CD14-positive monocyte (primary cell): ENCODE results near the gene KDM4C. TPM values are rescaled to one million over a fixed set of nuclear protein-coding genes. Genes with fewer than 3 reads are reported as not detected.

Source experiments
- DNase-seq, 3 donors: peaks; one replicate each; pipeline ENCODE4 v3.0.0-alpha.2; 2011 to 2022
- H2AFZ ChIP-seq: 2 replicates; pipeline ENCODE4 v1.6.0; 2012; ENCODE audit warnings: mild to moderate bottlenecking, low read depth, low read length, inconsistent platforms; ENCODE audit not compliant: insufficient read depth, poor library complexity, severe bottlenecking
- H3K27ac ChIP-seq, 2 donors: 1 replicate in 1 of 2; 2 replicates in 1 of 2; pipeline ENCODE4 v1.5.1; 2012 to 2013; ENCODE audit warnings: low read length in 2 of 2, control low read depth in 1 of 2, inconsistent platforms in 1 of 2, low read depth in 1 of 2, mild to moderate bottlenecking in 1 of 2
- H3K27me3 ChIP-seq, 2 donors: one replicate each; pipeline versions ENCODE4 v1.6.0 to v1.6.1; 2011 to 2013; ENCODE audit warnings: low read length in 2 of 2; ENCODE audit not compliant: control insufficient read depth in 2 of 2, insufficient read depth in 2 of 2
- H3K36me3 ChIP-seq, 2 donors: replicated peaks in 1 of 2; 1 replicate in 1 of 2; 2 replicates in 1 of 2; pipeline versions ENCODE4 v1.5.1 to v1.6.1; 2012 to 2013; ENCODE audit warnings: low read length in 2 of 2, control low read depth in 1 of 2, inconsistent platforms in 1 of 2, mild to moderate bottlenecking in 1 of 2; ENCODE audit not compliant: insufficient read depth in 2 of 2, control insufficient read depth in 1 of 2
- H3K4me1 ChIP-seq, 2 donors: 1 replicate in 1 of 2; 2 replicates in 1 of 2; pipeline versions ENCODE4 v1.5.1 to v1.6.1; 2012 to 2013; ENCODE audit warnings: low read length in 2 of 2, control low read depth in 1 of 2, inconsistent platforms in 1 of 2, mild to moderate bottlenecking in 1 of 2, moderate library complexity in 1 of 2; ENCODE audit not compliant: insufficient read depth in 2 of 2, control insufficient read depth in 1 of 2
- H3K4me2 ChIP-seq: replicated peaks from 2 replicates; pipeline ENCODE3; 2012; ENCODE audit warnings: low read length, moderate library complexity, mild to moderate bottlenecking; ENCODE audit not compliant: poor library complexity, severe bottlenecking; ENCODE audit errors: extremely low read depth
- H3K4me3 ChIP-seq, 3 experiments: fragments of 200-600 bp in 1 of 3; sonication (generic) in 1 of 3; replicated peaks in 1 of 3; 1 replicate in 2 of 3; 2 replicates in 1 of 3; pipeline ENCODE4 v1.5.1; 2011 to 2013; ENCODE audit warnings: low read length in 3 of 3, mild to moderate bottlenecking in 3 of 3, control low read depth in 2 of 3, low read depth in 2 of 3, inconsistent platforms in 1 of 3, moderate library complexity in 1 of 3
- H3K79me2 ChIP-seq: 2 replicates; pipeline ENCODE4 v1.6.0; 2012; ENCODE audit warnings: mild to moderate bottlenecking, control low read depth, inconsistent platforms, low read length, moderate library complexity; ENCODE audit not compliant: insufficient read depth
- H3K9ac ChIP-seq: 2 replicates; pipeline ENCODE4 v1.6.0; 2017; ENCODE audit warnings: low read length, mild to moderate bottlenecking; ENCODE audit not compliant: insufficient read depth, poor library complexity, severe bottlenecking
- H3K9me3 ChIP-seq, 2 donors: replicated peaks in 1 of 2; 1 replicate in 1 of 2; 2 replicates in 1 of 2; pipeline versions ENCODE4 v1.5.1 to v1.6.1; 2012 to 2013; ENCODE audit warnings: low read length in 2 of 2, control low read depth in 1 of 2; ENCODE audit not compliant: control insufficient read depth in 1 of 2, insufficient read depth in 1 of 2
- H4K20me1 ChIP-seq: 2 replicates; pipeline ENCODE4 v1.6.0; 2012; ENCODE audit warnings: mild to moderate bottlenecking, low read length, control low read depth, moderate library complexity; ENCODE audit not compliant: insufficient read depth
- H3K27ac Mint-ChIP-seq, 7 donors: one replicate each; pipeline ENCODE4 v1.8.0; 2020; ENCODE audit warnings: mild to moderate bottlenecking in 7 of 7, mixed read lengths in 7 of 7, moderate library complexity in 6 of 7, inconsistent platforms in 2 of 7
- H3K27me3 Mint-ChIP-seq, 3 donors: one replicate each; pipeline ENCODE4 v1.8.0; 2021 to 2022; ENCODE audit warnings: low read depth in 3 of 3, mild to moderate bottlenecking in 3 of 3, mixed read lengths in 3 of 3, moderate library complexity in 3 of 3, inconsistent platforms in 1 of 3
- H3K36me3 Mint-ChIP-seq, 2 donors: one replicate each; pipeline ENCODE4 v1.8.0; 2020; ENCODE audit warnings: mixed read lengths in 2 of 2, inconsistent platforms in 1 of 2, mild to moderate bottlenecking in 1 of 2
- H3K4me1 Mint-ChIP-seq: one replicate; pipeline ENCODE4 v1.8.0; 2020; ENCODE audit warnings: mild to moderate bottlenecking, mixed read lengths
- H3K4me3 Mint-ChIP-seq, 2 donors: one replicate each; pipeline ENCODE4 v1.8.0; 2020; ENCODE audit warnings: mild to moderate bottlenecking in 2 of 2, mixed read lengths in 2 of 2, moderate library complexity in 1 of 2
- H3K9me3 Mint-ChIP-seq, 7 donors: one replicate each; pipeline ENCODE4 v1.8.0; 2020 to 2022; ENCODE audit warnings: mixed read lengths in 7 of 7, mild to moderate bottlenecking in 6 of 7, moderate library complexity in 6 of 7, inconsistent platforms in 2 of 7
- WGBS: methylation state at CpG from one replicate; pipeline ENCODE4 v1.1.5; 2013; ENCODE audit warnings: missing lambda C conversion rate; ENCODE audit not compliant: insufficient coverage; 5-methylcytosine and 5-hydroxymethylcytosine counted together
- intact Hi-C, 2 donors: fragments of 100-400 bp; cut with micrococcal nuclease; formaldehyde crosslinking; loops; one replicate each; pipeline versions ENCODE4 v1.15.0 to v1.15.1; 2023
- polyA plus RNA-seq, 3 donors: library from polyadenylated mRNA; depleted of rRNA in 1 of 3; unstranded in 2 of 3; stranded (reverse) in 1 of 3; fragments of 300-500 nt in 2 of 3; fragments of >200 nt in 1 of 3; fragmentation: Illumina TruSeq in 2 of 3; gene quantifications; 1 replicate in 2 of 3; 2 replicates in 1 of 3; pipeline ENCODE4 v1.2.3, GENCODE V29; 2012 to 2021
- TF ChIP-seq, protein P1 (sequence below): fragments of 200-600 bp; IDR thresholded peaks from one replicate; pipeline ENCODE4 v1.8.0; 2022; ENCODE audit warnings: antibody characterized with exemption, mild to moderate bottlenecking

Gene KDM4C
- polyA plus RNA-seq, 3 donors: 15.2 to 36.2 (median 17.1) TPM

DNA sequence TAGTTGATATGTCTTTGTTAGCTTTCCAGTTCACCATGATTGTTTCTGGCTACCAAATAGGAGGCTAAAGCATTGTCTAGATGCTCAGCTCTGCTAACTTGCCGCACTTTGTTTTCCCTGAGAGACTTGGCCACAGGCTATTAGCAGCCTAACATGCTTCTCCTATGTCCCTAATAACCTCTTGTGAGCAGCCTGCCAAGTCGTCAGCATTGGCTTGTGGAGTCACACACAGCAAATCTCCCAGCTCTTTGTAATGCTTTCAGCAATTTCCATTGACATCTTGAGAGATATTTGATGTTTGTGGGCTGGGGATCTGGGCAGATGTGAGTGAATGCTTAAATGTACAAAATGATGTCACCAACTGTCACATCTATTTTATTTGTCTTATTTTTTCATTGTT, 346.9 kb downstream of the KDM4C start:
- Histone ChIP-seq H3K4me1 (peaks cover 12% of the 10 kb centered on the region in 2 donors), H3K36me3 (peaks cover 11 to 35% of the 10 kb centered on the region in 2 donors), H4K20me1 (no peaks in the 10 kb centered on the region), H3K9me3 (peaks cover 0 to 5% of the 10 kb centered on the region in 2 donors), H3K79me2 (no peaks in the 10 kb centered on the region), H3K27ac (peak overlapping the region in 1 of 2 donors; percentile 50), H3K4me3 (no peak overlapping the region), H3K4me2 (no peak overlapping the region), H3K9ac (no peak overlapping the region), H3K27me3 (no peaks in the 10 kb centered on the region), H2AFZ (no peak overlapping the region)
- TF ChIP-seq, protein P1, sequence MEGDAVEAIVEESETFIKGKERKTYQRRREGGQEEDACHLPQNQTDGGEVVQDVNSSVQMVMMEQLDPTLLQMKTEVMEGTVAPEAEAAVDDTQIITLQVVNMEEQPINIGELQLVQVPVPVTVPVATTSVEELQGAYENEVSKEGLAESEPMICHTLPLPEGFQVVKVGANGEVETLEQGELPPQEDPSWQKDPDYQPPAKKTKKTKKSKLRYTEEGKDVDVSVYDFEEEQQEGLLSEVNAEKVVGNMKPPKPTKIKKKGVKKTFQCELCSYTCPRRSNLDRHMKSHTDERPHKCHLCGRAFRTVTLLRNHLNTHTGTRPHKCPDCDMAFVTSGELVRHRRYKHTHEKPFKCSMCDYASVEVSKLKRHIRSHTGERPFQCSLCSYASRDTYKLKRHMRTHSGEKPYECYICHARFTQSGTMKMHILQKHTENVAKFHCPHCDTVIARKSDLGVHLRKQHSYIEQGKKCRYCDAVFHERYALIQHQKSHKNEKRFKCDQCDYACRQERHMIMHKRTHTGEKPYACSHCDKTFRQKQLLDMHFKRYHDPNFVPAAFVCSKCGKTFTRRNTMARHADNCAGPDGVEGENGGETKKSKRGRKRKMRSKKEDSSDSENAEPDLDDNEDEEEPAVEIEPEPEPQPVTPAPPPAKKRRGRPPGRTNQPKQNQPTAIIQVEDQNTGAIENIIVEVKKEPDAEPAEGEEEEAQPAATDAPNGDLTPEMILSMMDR: no peak
- DNase-seq: no peak
- Mint-ChIP-seq H3K27me3 (no peaks in the 10 kb centered on the region), H3K9me3 (peaks cover 0 to 17% (median 3%) of the 10 kb centered on the region in 7 donors), H3K27ac (peak overlapping the region in 4 of 7 donors; percentile 2 to 37 (median 14)), H3K4me1 (peaks cover 17% of the 10 kb centered on the region), H3K4me3 (no peak overlapping the region), H3K36me3 (peaks cover 35 to 45% of the 10 kb centered on the region in 2 donors)
- 100% methylated on average over 2 of the region's 2 CpGs for WGBS
- intact Hi-C loops: no loop called here

DNA sequence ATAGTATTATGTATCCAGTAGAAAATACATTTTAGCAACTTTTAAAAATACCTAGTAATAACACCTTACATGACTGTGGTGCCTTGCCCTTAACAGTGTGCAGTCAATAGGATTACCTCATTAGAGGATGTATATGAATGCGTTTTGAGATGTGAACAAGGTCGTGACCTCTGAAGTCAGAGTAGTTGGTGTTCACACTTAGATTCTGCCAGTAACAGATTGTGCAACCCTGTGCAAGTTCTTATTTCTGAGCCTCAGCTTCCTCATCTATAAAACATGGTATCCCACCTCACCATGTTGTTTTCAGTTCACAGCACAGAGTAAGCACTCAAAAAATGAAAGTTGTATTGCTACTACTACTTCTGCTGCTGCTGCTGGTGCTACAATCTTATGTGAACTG, 347.3 kb downstream of the KDM4C start:
- intact Hi-C loops: no loop called here
- TF ChIP-seq, protein P1: no peak
- Histone ChIP-seq H3K9ac (no peak overlapping the region), H4K20me1 (no peaks in the 10 kb centered on the region), H3K4me2 (no peak overlapping the region), H3K27ac (peak overlapping the region in 1 of 2 donors; percentile 50), H3K36me3 (peaks cover 11 to 37% of the 10 kb centered on the region in 2 donors), H3K79me2 (no peaks in the 10 kb centered on the region), H3K4me3 (no peak overlapping the region), H3K9me3 (peaks cover 0 to 2% of the 10 kb centered on the region in 2 donors), H3K27me3 (no peaks in the 10 kb centered on the region), H3K4me1 (peaks cover 12% of the 10 kb centered on the region in 2 donors), H2AFZ (peak overlapping the region; percentile 34)
- peaks cover 0 to 14% (median 3%) of the 10 kb centered on the region in 7 donors for H3K9me3 Mint-ChIP-seq
- 0% methylated on average over 1 of the region's 2 CpGs for WGBS
- H3K4me3 Mint-ChIP-seq: no peak overlapping the region
- H3K4me1 Mint-ChIP-seq: peaks cover 17% of the 10 kb centered on the region
- H3K36me3 Mint-ChIP-seq: peaks cover 34 to 49% of the 10 kb centered on the region in 2 donors
- peak; percentile 37 to 58 (median 51) for DNase-seq
- no peaks in the 10 kb centered on the region for H3K27me3 Mint-ChIP-seq
- H3K27ac Mint-ChIP-seq: peak overlapping the region in 4 of 7 donors; percentile 7 to 71 (median 48)
